NCI-H748 (cell line): ENCODE measurements around the gene TARM1.
"Not testable (repeated sequence)": the region's sequence is repeated elsewhere in the genome, so short reads cannot be mapped to it uniquely, and the experiment has no call there.

Experiments
- DNase-seq: peaks from one replicate; lab custom pipeline; 2025; ENCODE audit not compliant: unreplicated experiment; lab: John Stamatoyannopoulos, UW

TARM1 gene

GRCh38 chr19:54100561-54100960 lies 19.4 kb upstream of the TARM1 start, which contains the start of gene OSCAR:
TSS of gene OSCAR (minus strand) at chr19:54100803. CDS start at chr19:54100792, 11 bp downstream.
- no peak for DNase-seq

GRCh38 chr19:54099903-54100255 lies 18.7 kb upstream of the TARM1 start:
- DNase-seq = not testable (repeated sequence)

- DNase-seq = no peak
Measured at GRCh38 chr19:54099190-54099902, 18.2 kb upstream of the TARM1 start.

GRCh38 chr19:54096617-54097106 lies 15.5 kb upstream of the TARM1 start:
- DNase-seq = peak; percentile 15

- DNase-seq = peak; percentile 74
Measured at GRCh38 chr19:54095859-54096616, 14.9 kb upstream of the TARM1 start.

- no peak for DNase-seq
Measured at GRCh38 chr19:54095136-54095858, 14.1 kb upstream of the TARM1 start.

GRCh38 chr19:54094426-54095000 lies 13.3 kb upstream of the TARM1 start:
- DNase-seq = no peak

- no peak for DNase-seq
Measured at GRCh38 chr19:54084410-54084809, 3.2 kb upstream of the TARM1 start.

- no peak for DNase-seq
Measured at GRCh38 chr19:54077334-54077733, 3.8 kb downstream of the TARM1 start.

GRCh38 chr19:54074851-54075250 lies 6.3 kb downstream of the TARM1 start:
- no peak for DNase-seq

- no peak for DNase-seq
Measured at GRCh38 chr19:54073829-54074228, 7.3 kb downstream of the TARM1 start.

GRCh38 chr19:54069470-54069869 lies 11.7 kb downstream of the TARM1 start:
- no peak for DNase-seq

- DNase-seq = no peak
Measured at GRCh38 chr19:54063350-54064116, 17.6 kb downstream of the TARM1 start, which contains the start of gene VSTM1. TSS of gene VSTM1 (minus strand) at chr19:54063897. CDS start at chr19:54063777, 120 bp downstream.

GRCh38 chr19:54062643-54063042 lies 18.5 kb downstream of the TARM1 start:
- no peak for DNase-seq

- DNase-seq = no peak
Measured at GRCh38 chr19:54047616-54048015, 33.5 kb downstream of the TARM1 start.

GRCh38 chr19:54045771-54046170 lies 35.4 kb downstream of the TARM1 start:
- DNase-seq = no peak

GRCh38 chr19:54042989-54043388 lies 38.2 kb downstream of the TARM1 start:
- no peak for DNase-seq

- no peak for DNase-seq
Measured at GRCh38 chr19:54041969-54042606, 39.1 kb downstream of the TARM1 start.

- DNase-seq = no peak
Measured at GRCh38 chr19:54040003-54040402, 41.2 kb downstream of the TARM1 start.

GRCh38 chr19:54036542-54036941 lies 44.6 kb downstream of the TARM1 start:
- DNase-seq = not testable (repeated sequence)
